Neural progenitor cell (in vitro differentiated cells): ENCODE data around the gene OVOL1. TPM values are rescaled to one million over a fixed set of nuclear protein-coding genes. Genes with fewer than 3 reads are reported as not detected.

Experiments
- DNase-seq: peaks from one replicate; pipeline ENCODE4 v3.0.0-alpha.2; 2016; ENCODE audit warnings: low spot score
- H2AFZ ChIP-seq: fragments of 200-600 bp; sonication (generic); replicated peaks from 2 replicates; pipeline ENCODE4 v1.6.1; 2016; ENCODE audit warnings: antibody characterized with exemption
- H3F3A ChIP-seq: fragments of 200-600 bp; sonication (generic); 2 replicates; pipeline ENCODE4 v1.6.1; 2016; ENCODE audit warnings: antibody characterized with exemption, low read depth
- H3K27ac ChIP-seq: fragments of 200-600 bp; sonication (generic); 2 replicates; pipeline ENCODE4 v1.5.1; 2016; ENCODE audit warnings: mild to moderate bottlenecking
- H3K27me3 ChIP-seq: fragments of 200-600 bp; sonication (generic); 2 replicates; pipeline ENCODE4 v1.6.1; 2016; ENCODE audit warnings: mild to moderate bottlenecking, moderate library complexity
- H3K36me3 ChIP-seq: fragments of 200-600 bp; sonication (generic); 2 replicates; pipeline ENCODE4 v1.5.1; 2016
- H3K4me1 ChIP-seq: fragments of 200-600 bp; sonication (generic); 2 replicates; pipeline ENCODE4 v1.6.1; 2016; ENCODE audit warnings: mixed run types
- H3K4me2 ChIP-seq: fragments of 200-600 bp; sonication (generic); 2 replicates; pipeline ENCODE4 v1.6.1; 2016
- H3K4me3 ChIP-seq: fragments of 200-600 bp; sonication (generic); 2 replicates; pipeline ENCODE4 v1.5.1; 2016
- H3K79me2 ChIP-seq: fragments of 200-600 bp; sonication (generic); 2 replicates; pipeline ENCODE4 v1.6.1; 2016; ENCODE audit warnings: low read depth
- H3K9ac ChIP-seq: fragments of 200-600 bp; sonication (generic); 2 replicates; pipeline ENCODE4 v1.6.1; 2016
- H3K9me3 ChIP-seq: fragments of 200-600 bp; sonication (generic); 2 replicates; pipeline ENCODE4 v1.5.1; 2016; ENCODE audit warnings: low read depth
- H4K20me1 ChIP-seq: fragments of 200-600 bp; sonication (generic); 2 replicates; pipeline ENCODE4 v1.6.1; 2016; ENCODE audit warnings: low read depth
- H3K27ac Mint-ChIP-seq: 3 replicates; pipeline ENCODE4 v1.8.0; 2021; ENCODE audit warnings: mixed read lengths
- H3K27me3 Mint-ChIP-seq: 2 replicates; pipeline ENCODE4 v1.8.0; 2022; ENCODE audit warnings: low read depth, mild to moderate bottlenecking, inconsistent platforms, moderate library complexity, mixed read lengths; ENCODE audit not compliant: insufficient read depth
- H3K36me3 Mint-ChIP-seq: 3 replicates; pipeline ENCODE4 v1.8.0; 2021; ENCODE audit warnings: mixed read lengths
- H3K4me1 Mint-ChIP-seq: 3 replicates; pipeline ENCODE4 v1.8.0; 2021; ENCODE audit warnings: mixed read lengths
- H3K4me3 Mint-ChIP-seq: 3 replicates; pipeline ENCODE4 v1.8.0; 2021; ENCODE audit warnings: mild to moderate bottlenecking, moderate library complexity, mixed read lengths
- H3K9me3 Mint-ChIP-seq: 3 replicates; pipeline ENCODE4 v1.8.0; 2020; ENCODE audit warnings: mixed read lengths
- CTCF ChIP-seq: fragments of 200-600 bp; sonication (generic); IDR thresholded peaks from 2 replicates; pipeline ENCODE4 v1.5.1; 2017; ENCODE audit warnings: antibody characterized with exemption, mild to moderate bottlenecking
- EZH2 ChIP-seq: fragments of 200-600 bp; sonication (generic); IDR thresholded peaks from 2 replicates; pipeline ENCODE4 v1.6.1; 2017; ENCODE audit warnings: antibody characterized with exemption, mild to moderate bottlenecking, moderate library complexity
- EZH2phosphoT487 ChIP-seq: fragments of 200-600 bp; sonication (generic); IDR thresholded peaks from 2 replicates; pipeline ENCODE4 v1.6.1; 2017; ENCODE audit warnings: antibody characterized with exemption
- total RNA-seq: library from RNA; depleted of rRNA; stranded (reverse); fragments of >200 nt; gene quantifications from 2 replicates; pipeline ENCODE4 v1.2.3, GENCODE V29; 2015; ENCODE audit warnings: low replicate concordance

The OVOL1 gene
- total RNA-seq, 1 donor from 2014 or later, result not detected

DNA sequence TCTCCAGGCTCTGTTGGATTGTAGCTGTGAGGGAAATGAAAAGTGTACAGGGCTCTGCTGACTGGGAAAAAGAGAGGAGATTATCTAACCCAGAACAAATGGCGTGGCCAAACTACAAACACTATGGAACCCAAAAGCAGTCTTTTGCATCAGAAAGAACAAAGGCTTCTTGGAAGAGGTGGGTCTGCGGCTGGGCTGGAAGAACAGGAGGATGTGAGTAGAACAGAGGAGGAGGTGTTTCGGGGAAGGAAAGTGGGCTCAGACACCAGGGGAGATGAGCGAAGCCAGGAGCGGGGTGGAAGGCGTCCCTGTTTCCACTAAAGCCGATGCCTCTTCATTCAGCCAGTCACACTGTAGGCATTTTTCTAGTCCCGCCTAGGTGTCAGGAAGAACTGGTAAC is 12.0 kb downstream of the OVOL1 start:
- Histone ChIP-seq H3F3A (peaks cover 7% of the 10 kb centered on the region), H3K9me3 (no peaks in the 10 kb centered on the region), H4K20me1 (no peaks in the 10 kb centered on the region), H3K36me3 (no peaks in the 10 kb centered on the region), H3K4me1 (peaks cover 15% of the 10 kb centered on the region), H3K27me3 (no peaks in the 10 kb centered on the region), H3K4me2 (no peak overlapping the region), H3K9ac (no peak overlapping the region), H3K27ac (no peak overlapping the region), H3K79me2 (no peaks in the 10 kb centered on the region), H2AFZ (no peak overlapping the region), H3K4me3 (no peak overlapping the region)
- DNase-seq, result no peak
- H3K36me3 Mint-ChIP-seq, result no peaks in the 10 kb centered on the region
- H3K4me1 Mint-ChIP-seq, result peaks cover 9% of the 10 kb centered on the region
- no peak overlapping the region for H3K27ac Mint-ChIP-seq
- peaks cover 12% of the 10 kb centered on the region for H3K27me3 Mint-ChIP-seq
- no peak for TF ChIP-seq EZH2
- TF ChIP-seq CTCF, result no peak
- no peak for TF ChIP-seq EZH2phosphoT487
- no peaks in the 10 kb centered on the region for H3K9me3 Mint-ChIP-seq
- no peak overlapping the region for H3K4me3 Mint-ChIP-seq

- Histone ChIP-seq H3K9me3 (no peaks in the 10 kb centered on the region), H3K27ac (no peak overlapping the region), H3K27me3 (no peaks in the 10 kb centered on the region), H3K79me2 (no peaks in the 10 kb centered on the region), H3K9ac (peak overlapping the region; percentile 37), H4K20me1 (no peaks in the 10 kb centered on the region), H3K4me1 (peaks cover 15% of the 10 kb centered on the region), H3K4me3 (no peak overlapping the region), H3K4me2 (no peak overlapping the region), H3F3A (peaks cover 7% of the 10 kb centered on the region), H3K36me3 (no peaks in the 10 kb centered on the region), H2AFZ (peak overlapping the region; percentile 57)
- Mint-ChIP-seq H3K4me3 (peak overlapping the region; percentile 35), H3K9me3 (no peaks in the 10 kb centered on the region), H3K4me1 (peaks cover 6% of the 10 kb centered on the region), H3K27me3 (peaks cover 11% of the 10 kb centered on the region), H3K27ac (no peak overlapping the region), H3K36me3 (no peaks in the 10 kb centered on the region)
- TF ChIP-seq EZH2phosphoT487, result no peak
- TF ChIP-seq EZH2, result no peak
- no peak for TF ChIP-seq CTCF
- DNase-seq, result no peak
Observed at GRCh38 chr11:65801153-65801987, 14.5 kb downstream of the OVOL1 start.

DNA sequence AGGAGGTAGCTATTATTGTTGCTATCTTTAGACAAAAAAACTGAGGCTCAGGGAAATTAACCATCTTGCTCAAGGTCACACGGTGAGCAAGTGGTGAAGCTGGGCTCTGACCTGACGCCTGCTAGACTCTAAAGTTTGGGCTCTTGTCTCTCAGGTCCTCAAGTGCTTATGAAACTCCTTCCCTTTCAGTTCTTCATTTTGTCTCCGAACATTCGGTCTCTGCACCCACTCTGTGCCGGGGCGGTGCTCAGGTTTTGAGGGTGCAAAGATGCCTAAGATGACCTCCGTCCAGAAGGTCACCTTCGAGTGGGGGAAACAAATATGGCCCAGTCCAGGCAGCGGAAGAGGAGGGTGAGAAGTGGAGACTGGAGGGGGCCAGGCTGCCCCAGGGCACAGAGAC is 16.0 kb downstream of the OVOL1 start:
- Histone ChIP-seq H4K20me1 (no peaks in the 10 kb centered on the region), H2AFZ (no peak overlapping the region), H3K79me2 (no peaks in the 10 kb centered on the region), H3K36me3 (no peaks in the 10 kb centered on the region), H3K4me1 (peaks cover 4% of the 10 kb centered on the region), H3F3A (no peaks in the 10 kb centered on the region), H3K9ac (no peak overlapping the region), H3K27ac (no peak overlapping the region), H3K4me3 (no peak overlapping the region), H3K27me3 (no peaks in the 10 kb centered on the region), H3K4me2 (no peak overlapping the region), H3K9me3 (no peaks in the 10 kb centered on the region)
- Mint-ChIP-seq H3K36me3 (no peaks in the 10 kb centered on the region), H3K4me1 (no peaks in the 10 kb centered on the region), H3K27me3 (peaks cover 6% of the 10 kb centered on the region), H3K27ac (no peak overlapping the region), H3K4me3 (no peak overlapping the region), H3K9me3 (no peaks in the 10 kb centered on the region)
- no peak for TF ChIP-seq EZH2
- no peak for TF ChIP-seq CTCF
- TF ChIP-seq EZH2phosphoT487, result no peak
- no peak for DNase-seq
